PC-3 (cell line): ENCODE results near the gene CNTN4.

ENCODE experiments used
- EZH2 ChIP-seq: fragments of 300-600 bp; sonication (generic); IDR thresholded peaks from one replicate; pipeline ENCODE4 v1.6.1; 2017; ENCODE audit warnings: antibody characterized with exemption, mild to moderate bottlenecking, low read length; ENCODE audit not compliant: unreplicated experiment
- EZH2phosphoT487 ChIP-seq: fragments of 300-600 bp; sonication (generic); IDR thresholded peaks from 2 replicates; pipeline ENCODE4 v1.6.1; 2018; ENCODE audit warnings: mild to moderate bottlenecking, antibody characterized with exemption, low read length, borderline replicate concordance
- TF ChIP-seq, protein P1 (sequence below): fragments of 300-600 bp; sonication (generic); conservative IDR thresholded peaks from 2 replicates; pipeline ENCODE4 v1.5.1; 2017; ENCODE audit warnings: antibody characterized with exemption, low read depth, mild to moderate bottlenecking, low read length

GRCh38 chr3:2765002-2765579 is 666.4 kb downstream of the CNTN4 start:
- TF ChIP-seq, protein P1, sequence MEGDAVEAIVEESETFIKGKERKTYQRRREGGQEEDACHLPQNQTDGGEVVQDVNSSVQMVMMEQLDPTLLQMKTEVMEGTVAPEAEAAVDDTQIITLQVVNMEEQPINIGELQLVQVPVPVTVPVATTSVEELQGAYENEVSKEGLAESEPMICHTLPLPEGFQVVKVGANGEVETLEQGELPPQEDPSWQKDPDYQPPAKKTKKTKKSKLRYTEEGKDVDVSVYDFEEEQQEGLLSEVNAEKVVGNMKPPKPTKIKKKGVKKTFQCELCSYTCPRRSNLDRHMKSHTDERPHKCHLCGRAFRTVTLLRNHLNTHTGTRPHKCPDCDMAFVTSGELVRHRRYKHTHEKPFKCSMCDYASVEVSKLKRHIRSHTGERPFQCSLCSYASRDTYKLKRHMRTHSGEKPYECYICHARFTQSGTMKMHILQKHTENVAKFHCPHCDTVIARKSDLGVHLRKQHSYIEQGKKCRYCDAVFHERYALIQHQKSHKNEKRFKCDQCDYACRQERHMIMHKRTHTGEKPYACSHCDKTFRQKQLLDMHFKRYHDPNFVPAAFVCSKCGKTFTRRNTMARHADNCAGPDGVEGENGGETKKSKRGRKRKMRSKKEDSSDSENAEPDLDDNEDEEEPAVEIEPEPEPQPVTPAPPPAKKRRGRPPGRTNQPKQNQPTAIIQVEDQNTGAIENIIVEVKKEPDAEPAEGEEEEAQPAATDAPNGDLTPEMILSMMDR, result no peak
- no peak for TF ChIP-seq EZH2phosphoT487
- TF ChIP-seq EZH2, result no peak
